GM19239 (cell line): ENCODE results near the gene AMPH.

Experiments
- DNase-seq: peaks from one replicate; pipeline ENCODE4 v3.0.0; 2011; ENCODE audit warnings: low spot score; ENCODE audit not compliant: insufficient read length
- FAIRE-seq: peaks from 2 replicates; lab custom pipeline; 2011; peaks lifted over from hg19 to GRCh38; lab: Jason Lieb, UNC

The AMPH gene

DNA sequence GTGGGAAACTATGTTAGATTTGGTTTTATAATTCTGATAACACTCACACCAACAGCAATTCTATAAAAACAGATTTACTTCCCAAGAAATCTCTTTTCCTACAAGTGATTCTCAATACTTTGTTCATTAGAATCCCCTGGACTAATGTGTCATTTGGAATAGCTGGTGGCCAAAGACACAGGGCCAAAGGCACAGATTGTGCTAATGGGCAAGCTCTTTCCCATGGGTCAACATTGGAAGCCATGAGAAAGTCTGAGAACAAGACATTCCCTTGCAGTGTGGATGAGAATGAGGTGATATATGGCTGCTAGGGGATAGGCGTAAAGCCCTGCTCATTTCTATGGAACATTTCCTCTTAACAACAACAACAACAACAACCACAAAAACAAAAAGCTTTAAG, 153.8 kb downstream of the AMPH start:
- FAIRE-seq = no peak
- no peak for DNase-seq

DNA sequence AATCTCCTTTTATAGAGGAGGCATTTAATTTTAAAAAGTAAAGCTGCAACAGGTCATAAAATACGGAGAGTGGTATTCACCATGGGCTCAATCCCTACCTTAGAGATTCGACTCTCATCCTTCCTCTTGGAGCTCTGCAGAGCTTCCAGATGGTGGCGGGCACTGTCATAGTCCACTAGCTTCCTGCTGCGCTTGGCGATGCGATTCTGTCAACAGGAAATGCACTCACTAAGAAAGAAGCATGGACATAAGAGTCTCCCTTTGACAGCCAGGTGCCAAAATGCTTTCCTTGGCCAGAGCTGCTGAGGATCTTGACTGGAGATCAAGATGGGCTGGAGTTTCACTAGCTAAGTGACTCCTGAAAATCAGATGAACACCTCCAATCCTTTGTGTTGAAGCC, 154.4 kb downstream of the AMPH start:
- no peak for DNase-seq
- FAIRE-seq = no peak

DNA sequence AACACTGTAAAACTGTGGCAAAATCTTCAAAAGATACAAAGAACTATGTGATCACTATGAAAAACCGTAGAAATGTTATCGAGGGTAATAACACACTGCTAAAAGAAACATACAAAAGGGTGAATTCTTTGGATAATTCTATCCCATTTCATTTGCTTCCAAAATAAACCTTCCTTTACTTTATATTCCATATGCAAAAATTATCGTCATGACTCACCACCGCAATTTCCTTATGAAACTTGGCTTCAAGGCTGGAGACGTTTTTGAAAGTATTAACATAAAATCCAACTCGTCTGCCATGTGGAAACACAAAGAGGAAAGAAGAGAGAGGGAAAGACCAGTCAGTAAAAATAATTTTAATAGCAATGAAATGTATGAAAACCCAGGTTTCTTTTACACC, 165.2 kb downstream of the AMPH start:
- FAIRE-seq (no peak), DNase-seq (no peak)

GRCh38 chr7:38463277-38464225, 167.6 kb downstream of the AMPH start:
- FAIRE-seq = peak; percentile 82
- peak; percentile 1 for DNase-seq

DNA sequence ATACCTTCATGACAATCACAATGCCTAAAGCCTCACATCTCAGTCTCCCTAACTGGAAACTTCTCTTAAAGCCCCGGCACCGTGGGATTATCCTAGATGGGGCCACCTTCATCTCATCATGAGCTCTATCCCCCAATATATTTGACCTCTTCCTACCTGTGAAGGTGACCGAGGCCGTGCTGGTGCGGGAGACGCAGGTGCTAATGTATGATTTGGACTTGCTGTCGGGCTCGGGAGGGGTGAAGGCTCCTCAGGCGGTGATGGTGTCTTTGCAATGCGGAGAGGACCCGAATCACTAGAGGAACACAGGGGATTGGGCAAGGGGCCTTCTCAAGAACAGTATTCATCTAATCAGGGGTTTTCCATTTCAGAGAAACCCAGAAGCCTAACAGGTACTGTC, 168.4 kb downstream of the AMPH start:
- FAIRE-seq = no peak
- DNase-seq = no peak

- FAIRE-seq (no peak), DNase-seq (no peak)
These were observed 169.3 kb downstream of the AMPH start for GRCh38 chr7:38461887-38462286.

DNA sequence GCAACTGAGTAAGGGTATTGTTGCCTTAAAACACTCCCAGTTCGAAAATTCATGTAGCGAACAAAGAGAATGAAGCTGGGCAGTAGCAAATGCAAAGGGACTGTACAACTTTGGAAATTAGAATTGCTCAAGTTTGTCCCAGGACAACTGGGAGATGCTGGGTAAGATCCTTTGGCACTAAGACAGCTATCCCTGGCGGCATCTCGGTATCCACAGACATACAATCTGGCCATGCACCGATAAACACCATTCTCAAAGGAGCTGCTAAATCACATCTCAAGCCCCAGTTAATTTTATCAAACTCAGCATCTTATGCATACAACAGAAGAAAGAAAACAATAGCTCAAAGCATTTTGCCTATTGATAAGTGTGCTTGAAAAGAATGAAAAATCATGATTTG, 177.3 kb downstream of the AMPH start:
- DNase-seq (no peak), FAIRE-seq (no peak)

- FAIRE-seq = no peak
- DNase-seq = no peak
These were observed 178.0 kb downstream of the AMPH start for GRCh38 chr7:38453168-38453567.

- DNase-seq (no peak), FAIRE-seq (no peak)
These were observed 178.5 kb downstream of the AMPH start for GRCh38 chr7:38452681-38453108.

GRCh38 chr7:38451840-38452239, 179.3 kb downstream of the AMPH start:
- no peak for DNase-seq
- FAIRE-seq = no peak

DNA sequence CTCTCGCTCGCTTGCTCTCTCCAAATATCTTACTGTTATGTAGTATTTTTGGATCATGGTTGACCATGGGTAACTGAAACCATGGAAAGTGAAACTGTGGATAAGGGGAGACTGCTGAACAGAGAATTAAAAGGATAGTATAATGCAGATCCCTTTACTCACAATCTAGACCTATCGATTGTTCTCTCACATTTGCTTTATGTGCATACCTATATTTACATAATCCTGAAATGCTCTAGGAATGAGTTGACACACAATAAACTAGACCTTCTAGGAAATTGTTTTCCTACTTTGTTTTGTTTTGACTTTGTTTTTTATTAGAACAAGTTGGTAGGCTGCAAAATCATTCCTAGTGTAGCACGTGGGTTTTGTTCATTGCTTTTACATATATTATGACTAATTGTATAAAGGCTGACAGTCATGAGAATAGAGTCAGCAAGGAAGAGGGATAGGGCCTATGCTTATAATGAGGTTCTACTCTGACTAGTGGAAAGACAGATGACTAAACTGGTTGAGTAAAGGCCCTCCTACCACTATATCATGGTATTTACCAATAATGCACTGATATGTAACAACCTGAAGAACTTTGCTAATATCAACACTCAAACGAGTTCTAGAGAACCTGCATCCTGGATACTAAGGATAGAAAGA, 182.5 kb downstream of the AMPH start:
- FAIRE-seq = no peak
- DNase-seq = no peak

GRCh38 chr7:38448054-38448453, 183.1 kb downstream of the AMPH start:
- FAIRE-seq = no peak

DNA sequence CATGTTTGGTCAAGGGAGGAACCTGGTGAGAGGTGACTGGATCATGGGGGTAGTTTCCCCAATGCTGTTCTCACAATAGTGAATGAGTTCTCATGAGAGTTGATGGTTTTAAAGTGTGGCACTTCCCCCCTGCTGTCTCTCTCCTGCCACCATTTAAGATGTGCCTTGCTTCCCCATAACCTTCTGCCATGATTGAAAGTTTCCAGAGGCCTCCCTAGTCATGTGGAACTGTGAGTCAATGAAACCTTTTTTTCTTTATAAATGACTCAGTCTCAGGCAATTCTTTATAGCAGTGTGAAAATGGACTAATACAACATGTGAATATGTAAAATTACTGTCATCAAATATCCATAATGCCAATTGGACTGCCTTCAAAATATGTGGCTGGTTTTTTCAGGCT, 192.2 kb downstream of the AMPH start:
- DNase-seq = no peak
- FAIRE-seq = no peak

More at GRCh38 chr7:38448054-38448453, 183.1 kb downstream of the AMPH start:
- DNase-seq = no peak

GRCh38 chr7:38432671-38433070, 198.5 kb downstream of the AMPH start:
- FAIRE-seq (no peak), DNase-seq (no peak)

GRCh38 chr7:38432080-38432479, 199.1 kb downstream of the AMPH start:
- no peak for FAIRE-seq
- no peak for DNase-seq

DNA sequence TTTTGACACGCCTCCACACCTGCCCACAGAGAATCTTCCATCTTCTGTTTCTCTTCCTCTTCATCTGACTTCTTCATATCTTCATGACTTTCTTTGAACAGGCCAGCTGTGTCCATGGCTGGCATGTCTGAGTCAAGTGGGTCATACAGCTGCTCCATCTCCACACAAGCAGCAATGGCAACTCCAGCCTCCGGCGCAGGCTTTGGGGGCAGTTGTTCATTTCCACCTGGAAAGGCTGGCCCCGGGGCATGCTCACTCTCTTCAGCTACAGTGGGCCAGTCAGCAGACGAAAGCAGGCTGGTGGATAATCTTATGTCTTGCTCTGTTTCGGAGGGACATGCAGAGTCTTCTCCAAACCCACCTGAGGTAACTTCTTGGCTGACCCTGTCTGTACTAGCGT, 202.1 kb downstream of the AMPH start:
- DNase-seq = no peak
- FAIRE-seq = no peak

DNA sequence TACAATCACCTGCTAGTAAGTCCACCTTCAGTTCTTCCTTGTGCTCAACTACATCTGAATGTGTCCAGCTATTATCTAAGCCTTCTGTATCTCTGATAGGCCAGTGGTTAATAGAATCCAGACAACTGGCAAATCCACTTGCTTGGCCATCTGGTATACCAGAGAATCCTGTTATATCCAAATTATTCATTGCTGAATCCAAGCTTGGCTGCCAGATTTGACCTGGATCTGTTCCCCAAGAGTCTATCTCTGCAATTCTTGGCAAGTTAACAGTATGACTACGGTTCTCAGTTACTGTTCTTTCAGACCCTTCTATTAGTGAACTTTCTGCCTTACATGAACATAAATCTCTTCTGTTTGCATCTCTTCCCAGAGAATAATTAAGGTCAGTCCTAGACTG, 203.1 kb downstream of the AMPH start:
- FAIRE-seq (no peak), DNase-seq (no peak)

GRCh38 chr7:38427279-38427955, 203.8 kb downstream of the AMPH start:
- DNase-seq (no peak), FAIRE-seq (no peak)

DNA sequence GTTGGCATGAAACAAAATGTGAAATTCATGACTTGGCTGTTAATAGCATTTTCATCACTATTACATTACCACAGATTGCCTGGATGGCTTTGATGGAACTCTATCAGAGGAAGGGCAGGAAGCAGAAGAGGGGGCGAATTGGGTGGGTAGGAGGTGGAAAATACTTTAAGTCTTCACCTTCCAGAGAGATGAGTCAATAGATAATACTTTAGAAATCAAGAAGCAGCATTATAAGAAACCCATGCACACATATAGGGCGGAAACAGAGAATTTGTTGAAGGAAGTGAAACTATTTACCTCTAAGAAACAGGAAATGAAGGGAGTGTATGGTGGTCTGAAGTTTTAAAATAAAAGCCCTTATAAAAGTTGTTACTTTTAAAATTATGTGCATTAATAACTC, 205.7 kb downstream of the AMPH start:
- DNase-seq = no peak
- peak; percentile 64 for FAIRE-seq

GRCh38 chr7:38424750-38425463, 206.3 kb downstream of the AMPH start:
- FAIRE-seq = no peak
- no peak for DNase-seq
